H9 (cell line): ENCODE results near the gene TREM2. TPM values are rescaled to one million over a fixed set of nuclear protein-coding genes. Genes with fewer than 3 reads are reported as not detected.

Experiments
- DNase-seq: peaks from one replicate; pipeline ENCODE4 v3.0.0-alpha.2; 2017
- H2AFZ ChIP-seq: one replicate; pipeline ENCODE4 v1.6.1; 2013; ENCODE audit warnings: mild to moderate bottlenecking, low read length, control low read depth, moderate library complexity
- H2AK5ac ChIP-seq: 2 replicates; pipeline ENCODE4 v1.6.1; 2013; ENCODE audit warnings: low read length, control low read depth, mixed read lengths; ENCODE audit not compliant: insufficient read length
- H2BK120ac ChIP-seq: one replicate; pipeline ENCODE4 v1.6.1; 2013; ENCODE audit warnings: low read depth, mild to moderate bottlenecking, low read length, control low read depth, inconsistent platforms; ENCODE audit not compliant: poor library complexity, severe bottlenecking
- H2BK12ac ChIP-seq: 2 replicates; pipeline ENCODE4 v1.6.1; 2013; ENCODE audit warnings: low read length, control low read depth, mixed read lengths, low read depth; ENCODE audit not compliant: insufficient read length
- H2BK15ac ChIP-seq: 2 replicates; pipeline ENCODE4 v1.6.1; 2013; ENCODE audit warnings: low read depth, low read length, control low read depth
- H2BK20ac ChIP-seq: one replicate; pipeline ENCODE4 v1.6.1; 2013; ENCODE audit warnings: low read depth, mild to moderate bottlenecking, low read length, control low read depth, inconsistent platforms; ENCODE audit not compliant: poor library complexity, severe bottlenecking
- H2BK5ac ChIP-seq: 2 replicates; pipeline ENCODE4 v1.6.1; 2013; ENCODE audit warnings: low read length, control low read depth, mixed read lengths; ENCODE audit not compliant: insufficient read length
- H3K14ac ChIP-seq: 2 replicates; pipeline ENCODE4 v1.6.1; 2013; ENCODE audit warnings: low read length, control low read depth; ENCODE audit not compliant: insufficient read depth
- H3K18ac ChIP-seq: 2 replicates; pipeline ENCODE4 v1.6.1; 2013; ENCODE audit warnings: low read depth, mild to moderate bottlenecking, mixed read lengths, low read length, control low read depth; ENCODE audit not compliant: insufficient read length
- H3K23ac ChIP-seq: 2 replicates; pipeline ENCODE4 v1.6.1; 2013; ENCODE audit warnings: low read length, control low read depth, mixed read lengths, low read depth; ENCODE audit not compliant: insufficient read length
- H3K23me2 ChIP-seq: 2 replicates; pipeline ENCODE4 v1.6.1; 2013; ENCODE audit warnings: low read depth, mild to moderate bottlenecking, mixed read lengths, low read length, control low read depth; ENCODE audit not compliant: insufficient read length, poor library complexity, severe bottlenecking
- H3K27ac ChIP-seq: 2 replicates; pipeline ENCODE4 v1.5.1; 2013; ENCODE audit warnings: low read length, control low read depth, mixed read lengths, low read depth; ENCODE audit not compliant: insufficient read length
- H3K27me3 ChIP-seq: 2 replicates; pipeline ENCODE4 v1.6.1; 2013; ENCODE audit warnings: low read length, control low read depth, inconsistent platforms; ENCODE audit not compliant: insufficient read depth
- H3K4ac ChIP-seq: 2 replicates; pipeline ENCODE4 v1.6.1; 2013; ENCODE audit warnings: low read depth, mild to moderate bottlenecking, control low read depth, inconsistent platforms, low read length, moderate library complexity
- H3K4me1 ChIP-seq: 2 replicates; pipeline ENCODE4 v1.6.1; 2013; ENCODE audit warnings: low read length, control low read depth, inconsistent platforms; ENCODE audit not compliant: insufficient read depth
- H3K4me2 ChIP-seq: 2 replicates; pipeline ENCODE4 v1.6.1; 2013; ENCODE audit warnings: low read length, control low read depth, mixed read lengths; ENCODE audit not compliant: insufficient read length, insufficient read depth
- H3K56ac ChIP-seq: 2 replicates; pipeline ENCODE4 v1.6.1; 2013; ENCODE audit warnings: low read depth, mild to moderate bottlenecking, mixed read lengths, low read length, control low read depth; ENCODE audit not compliant: insufficient read length
- H3K79me1 ChIP-seq: 2 replicates; pipeline ENCODE4 v1.6.1; 2013; ENCODE audit warnings: low read depth, mild to moderate bottlenecking, moderate library complexity, low read length, control low read depth, inconsistent platforms; ENCODE audit not compliant: insufficient read depth, poor library complexity, severe bottlenecking
- H3K79me2 ChIP-seq: 2 replicates; pipeline ENCODE4 v1.6.1; 2013; ENCODE audit warnings: low read length, control low read depth, inconsistent platforms; ENCODE audit not compliant: insufficient read depth
- H3K9ac ChIP-seq: 2 replicates; pipeline ENCODE4 v1.6.1; 2013; ENCODE audit warnings: low read length, control low read depth, mixed read lengths; ENCODE audit not compliant: insufficient read length; ENCODE audit errors: extremely low read depth
- H3K9me3 ChIP-seq: one replicate; pipeline ENCODE4 v1.6.1; 2013; ENCODE audit warnings: low read depth, low read length, inconsistent platforms; ENCODE audit not compliant: control insufficient read depth
- H3T11ph ChIP-seq: one replicate; pipeline ENCODE4 v1.6.1; 2013; ENCODE audit warnings: mild to moderate bottlenecking, low read length, control low read depth, inconsistent platforms
- H4K20me1 ChIP-seq: one replicate; pipeline ENCODE4 v1.6.1; 2013; ENCODE audit not compliant: control insufficient read depth, insufficient read length, insufficient read depth
- H4K5ac ChIP-seq: 2 replicates; pipeline ENCODE4 v1.6.1; 2013; ENCODE audit warnings: low read depth, mild to moderate bottlenecking, mixed read lengths, low read length, control low read depth; ENCODE audit not compliant: insufficient read length
- H4K8ac ChIP-seq: replicated peaks from 2 replicates; pipeline ENCODE4 v1.6.1; 2013; ENCODE audit warnings: low read length, control low read depth, mixed read lengths, low read depth; ENCODE audit not compliant: insufficient read length
- H4K91ac ChIP-seq: 2 replicates; pipeline ENCODE4 v1.6.1; 2013; ENCODE audit warnings: low read depth, mild to moderate bottlenecking, moderate library complexity, mixed read lengths, low read length, control low read depth; ENCODE audit not compliant: insufficient read length
- H3K27ac Mint-ChIP-seq, 3 experiments: 2 replicates in 2 of 3; 3 replicates in 1 of 3; pipeline ENCODE4 v1.8.0; 2020 to 2021; ENCODE audit warnings: mixed read lengths in 3 of 3, mild to moderate bottlenecking in 1 of 3, moderate library complexity in 1 of 3
- H3K27me3 Mint-ChIP-seq: 2 replicates; pipeline ENCODE4 v1.8.0; 2021; ENCODE audit warnings: low read depth, mild to moderate bottlenecking, moderate library complexity, mixed read lengths
- H3K36me3 Mint-ChIP-seq, 3 experiments: 2 replicates in 2 of 3; 3 replicates in 1 of 3; pipeline ENCODE4 v1.8.0; 2020 to 2021; ENCODE audit warnings: low read depth in 3 of 3, mixed read lengths in 3 of 3; ENCODE audit not compliant: insufficient read depth in 1 of 3
- H3K4me1 Mint-ChIP-seq, 2 experiments: 2 replicates each; pipeline ENCODE4 v1.8.0; 2020; ENCODE audit warnings: mixed read lengths in 2 of 2
- H3K4me3 Mint-ChIP-seq, 2 experiments: 2 replicates in 1 of 2; 3 replicates in 1 of 2; pipeline ENCODE4 v1.8.0; 2020 to 2021; ENCODE audit warnings: mild to moderate bottlenecking in 2 of 2, mixed read lengths in 2 of 2, moderate library complexity in 1 of 2
- H3K9me3 Mint-ChIP-seq, 2 experiments: 2 replicates in 1 of 2; 3 replicates in 1 of 2; pipeline ENCODE4 v1.8.0; 2020; ENCODE audit warnings: mild to moderate bottlenecking in 2 of 2, mixed read lengths in 2 of 2, moderate library complexity in 1 of 2
- CTCF ChIP-seq: fragments of 200-600 bp; sonication (generic); conservative IDR thresholded peaks from 3 replicates; pipeline ENCODE4 v1.8.0; 2021; ENCODE audit warnings: antibody characterized with exemption, mild to moderate bottlenecking
- WGBS: extraction: QIAGEN DNeasy Blood & Tissue Kit; methylation state at CpG from one replicate; pipeline ENCODE4 v1.1.7; 2013; ENCODE audit warnings: missing lambda C conversion rate, low lambda C conversion rate, mixed read lengths; ENCODE audit not compliant: insufficient read length; ENCODE audit errors: extremely low coverage; 5-methylcytosine and 5-hydroxymethylcytosine counted together
- total RNA-seq: library from RNA; stranded (reverse); gene quantifications from 2 replicates; pipeline ENCODE4 v1.2.1, GENCODE V29; 2021

Gene TREM2
- total RNA-seq, 1 experiment from 2014 or later = 0.31 TPM

GRCh38 chr6:41125282-41125681 is 37.6 kb downstream of the TREM2 start:
- Histone ChIP-seq H3K79me2 (no peaks in the 10 kb centered on the region), H3K14ac (no peak overlapping the region), H3K9ac (no peak overlapping the region), H3K18ac (no peak overlapping the region), H3K9me3 (no peaks in the 10 kb centered on the region), H3K27ac (no peak overlapping the region), H3K79me1 (no peaks in the 10 kb centered on the region), H3K4me2 (no peak overlapping the region), H3K23ac (no peak overlapping the region), H3T11ph (no peak overlapping the region), H2AFZ (no peak overlapping the region), H4K20me1 (no peaks in the 10 kb centered on the region), H3K56ac (no peak overlapping the region), H4K91ac (no peak overlapping the region), H3K23me2 (no peaks in the 10 kb centered on the region), H2BK20ac (no peak overlapping the region), H2BK15ac (no peak overlapping the region), H2BK12ac (no peak overlapping the region), H2BK5ac (no peak overlapping the region), H2AK5ac (no peak overlapping the region), H4K8ac (no peak overlapping the region), H3K4ac (no peak overlapping the region), H2BK120ac (no peak overlapping the region), H3K27me3 (no peaks in the 10 kb centered on the region), H4K5ac (no peak overlapping the region), H3K4me1 (no peaks in the 10 kb centered on the region)
- no peak for DNase-seq
- H3K27me3 Mint-ChIP-seq = no peaks in the 10 kb centered on the region; the same call in 1 of the 2 replicates
- WGBS = no CpG with 5 or more reads among the region's 3 CpGs
- TF ChIP-seq CTCF = no peak
- no peak overlapping the region for H3K4me3 Mint-ChIP-seq
- no peak overlapping the region for H3K27ac Mint-ChIP-seq
- H3K4me1 Mint-ChIP-seq = no peaks in the 10 kb centered on the region
- H3K9me3 Mint-ChIP-seq = peaks cover 0 to 2% of the 10 kb centered on the region in 2 experiments; a peak in 2 of 5 replicates
- peaks cover 0 to 16% (median 7%) of the 10 kb centered on the region in 3 experiments; a peak in 5 of 7 replicates for H3K36me3 Mint-ChIP-seq
